Measurements from ENCODE around the gene TJAP1. TPM values are rescaled to one million over a fixed set of nuclear protein-coding genes. Genes with fewer than 3 reads are reported as not detected.

TJAP1 gene
- total and polyA plus RNA-seq, 12 donors: 17.6 to 77.5 (median 33.0) TPM

- no peaks in the 10 kb centered on the region for H3K27me3 ChIP-seq
Observed at GRCh38 chr6:43489277-43490072, 12.1 kb downstream of the TJAP1 start.

GRCh38 chr6:43490523-43490939, 13.2 kb downstream of the TJAP1 start:
- TF ChIP-seq POLR2A (IDR thresholded peaks at IDR 0.05) (no peak), CTCF (IDR thresholded peaks at IDR 0.05) (no peak)
- Histone ChIP-seq H3K9me3 (replicated peaks in 1 of 3) (no peaks in the 10 kb centered on the region), H3K27me3 (no peaks in the 10 kb centered on the region), H3K4me3 (no peak overlapping the region), H3K36me3 (replicated peaks in 1 of 2) (no peaks in the 10 kb centered on the region), H3K27ac (no peak overlapping the region), H3K4me1 (replicated peaks in 1 of 2) (peaks cover 18 to 38% of the 10 kb centered on the region in 2 donors)
- DNase-seq: no peak
- intact Hi-C loops (cut with DNase I): no loop called here
- 74 to 82% (median 75%) methylated on average over 6 of the region's 6 CpGs for WGBS, 4 donors

More at GRCh38 chr6:43489277-43490072, 12.1 kb downstream of the TJAP1 start:
- no peaks in the 10 kb centered on the region for H3K9me3 ChIP-seq (replicated peaks in 1 of 3)
- 81 to 89% (median 82%) methylated on average over 8 to 12 of the region's 12 CpGs for WGBS, 4 donors
- DNase-seq: no peak
- no peaks in the 10 kb centered on the region for H3K36me3 ChIP-seq (replicated peaks in 1 of 2)
- H3K4me3 ChIP-seq: no peak overlapping the region
- H3K27ac ChIP-seq: peak overlapping the region in 2 of 5 donors; percentile 61 to 74
- TF ChIP-seq CTCF (IDR thresholded peaks at IDR 0.05) (no peak), POLR2A (IDR thresholded peaks at IDR 0.05) (no peak)
- H3K4me1 ChIP-seq (replicated peaks in 1 of 2): peaks cover 8 to 32% of the 10 kb centered on the region in 2 donors
- intact Hi-C loops (cut with DNase I): no loop called here

- intact Hi-C loops (cut with DNase I): no loop called here
- Histone ChIP-seq H3K9me3 (replicated peaks in 1 of 3) (no peaks in the 10 kb centered on the region), H3K27me3 (no peaks in the 10 kb centered on the region), H3K4me3 (no peak overlapping the region), H3K36me3 (replicated peaks in 1 of 2) (no peaks in the 10 kb centered on the region), H3K27ac (peak overlapping the region in 3 of 5 donors; percentile 12 to 76 (median 73)), H3K4me1 (replicated peaks in 1 of 2) (peaks cover 29 to 42% of the 10 kb centered on the region in 2 donors)
- TF ChIP-seq POLR2A (IDR thresholded peaks at IDR 0.05): no peak
- TF ChIP-seq CTCF (IDR thresholded peaks at IDR 0.05): no peak
- DNase-seq: peak; percentile 85 to 92 (median 89)
- 27 to 37% (median 32%) methylated on average over 4 to 10 of the region's 10 CpGs for WGBS, 4 donors
Observed at GRCh38 chr6:43491750-43492661, 14.6 kb downstream of the TJAP1 start.

- Histone ChIP-seq H3K4me1 (replicated peaks in 1 of 2) (peaks cover 29 to 42% of the 10 kb centered on the region in 2 donors), H3K27ac (peak overlapping the region in 2 of 5 donors; percentile 73 to 76)
- intact Hi-C loops (cut with DNase I): no loop called here
Observed at GRCh38 chr6:43492673-43493072, 15.3 kb downstream of the TJAP1 start.

More at GRCh38 chr6:43492673-43493072, 15.3 kb downstream of the TJAP1 start:
- Histone ChIP-seq H3K36me3 (replicated peaks in 1 of 2) (peaks cover 0 to under 1% of the 10 kb centered on the region in 2 donors), H3K4me3 (no peak overlapping the region), H3K9me3 (replicated peaks in 1 of 3) (no peaks in the 10 kb centered on the region), H3K27me3 (no peaks in the 10 kb centered on the region)
- TF ChIP-seq CTCF (IDR thresholded peaks at IDR 0.05) (no peak), POLR2A (IDR thresholded peaks at IDR 0.05) (no peak)
- peak in 1 of 7 donors; percentile 48 for DNase-seq
- 14 to 63% (median 45%) methylated on average over 1 to 3 of the region's 3 CpGs for WGBS, 4 donors

All from adrenal gland (tissue), 12 donors.